ENCODE data around the gene ALG12. TPM values are rescaled to one million over a fixed set of nuclear protein-coding genes. Genes with fewer than 3 reads are reported as not detected.

Gene ALG12
- total RNA-seq, 2 donors from 2014 or later = 19.7 to 26.2 TPM

DNA sequence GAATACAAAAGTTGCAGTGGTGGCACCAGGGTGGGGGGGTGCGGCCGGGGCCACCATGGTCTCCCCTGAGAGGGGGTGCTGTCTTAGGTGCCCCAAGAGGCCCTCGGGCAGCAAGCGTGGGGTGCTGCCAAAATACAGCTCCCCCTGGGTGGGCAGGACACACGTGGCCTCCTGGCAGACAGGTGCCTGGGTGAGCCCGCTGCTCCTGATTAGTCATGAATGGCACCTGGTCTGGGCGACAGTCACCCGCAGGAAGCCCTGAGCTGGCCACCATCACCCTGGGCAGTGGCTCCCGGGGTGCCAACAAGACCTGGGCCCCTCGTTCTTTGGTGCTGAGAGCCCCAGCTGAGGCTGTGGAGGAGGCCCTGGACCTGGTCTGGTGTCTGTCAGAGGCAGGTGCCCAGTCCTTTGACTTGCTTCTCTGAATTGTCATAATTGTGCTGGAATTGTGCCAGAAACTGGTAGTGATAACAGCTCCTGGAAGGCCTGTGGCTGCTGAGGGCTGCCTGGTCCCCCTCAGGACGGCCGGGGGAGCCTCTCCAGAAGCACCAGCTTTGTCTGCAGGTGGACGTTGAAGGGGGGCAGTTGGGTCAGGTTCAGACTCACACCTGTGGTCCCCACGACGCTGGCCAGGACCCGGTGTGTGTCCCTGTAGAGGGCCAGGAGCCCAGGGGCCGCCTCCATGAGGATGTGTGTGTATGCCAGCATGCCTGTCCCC, 14.8 kb downstream of the ALG12 start:
- Histone ChIP-seq H3K4me3 (ENCODE audit: low read length) (no peak overlapping the region), H3K27ac (ENCODE audit: low read depth, low read length) (no peak overlapping the region), H3K4me1 (ENCODE audit: control insufficient read depth, insufficient read depth, low read length) (no peaks in the 10 kb centered on the region), H3K27me3 (ENCODE audit: control insufficient read depth, insufficient read depth, low read length, poor library complexity, severe bottlenecking) (no peaks in the 10 kb centered on the region), H3K9me3 (ENCODE audit: control insufficient read depth, low read length) (no peaks in the 10 kb centered on the region), H3K36me3 (ENCODE audit: control insufficient read depth, insufficient read depth, low read length) (peaks cover 21% of the 10 kb centered on the region), H3K9ac (ENCODE audit: extremely low read depth, low read length, poor library complexity, severe bottlenecking) (no peak overlapping the region)
- TF ChIP-seq, protein P1, sequence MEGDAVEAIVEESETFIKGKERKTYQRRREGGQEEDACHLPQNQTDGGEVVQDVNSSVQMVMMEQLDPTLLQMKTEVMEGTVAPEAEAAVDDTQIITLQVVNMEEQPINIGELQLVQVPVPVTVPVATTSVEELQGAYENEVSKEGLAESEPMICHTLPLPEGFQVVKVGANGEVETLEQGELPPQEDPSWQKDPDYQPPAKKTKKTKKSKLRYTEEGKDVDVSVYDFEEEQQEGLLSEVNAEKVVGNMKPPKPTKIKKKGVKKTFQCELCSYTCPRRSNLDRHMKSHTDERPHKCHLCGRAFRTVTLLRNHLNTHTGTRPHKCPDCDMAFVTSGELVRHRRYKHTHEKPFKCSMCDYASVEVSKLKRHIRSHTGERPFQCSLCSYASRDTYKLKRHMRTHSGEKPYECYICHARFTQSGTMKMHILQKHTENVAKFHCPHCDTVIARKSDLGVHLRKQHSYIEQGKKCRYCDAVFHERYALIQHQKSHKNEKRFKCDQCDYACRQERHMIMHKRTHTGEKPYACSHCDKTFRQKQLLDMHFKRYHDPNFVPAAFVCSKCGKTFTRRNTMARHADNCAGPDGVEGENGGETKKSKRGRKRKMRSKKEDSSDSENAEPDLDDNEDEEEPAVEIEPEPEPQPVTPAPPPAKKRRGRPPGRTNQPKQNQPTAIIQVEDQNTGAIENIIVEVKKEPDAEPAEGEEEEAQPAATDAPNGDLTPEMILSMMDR (conservative IDR thresholded peaks at IDR 0.05) = no peak
- no peaks in the 10 kb centered on the region for H3K27me3 Mint-ChIP-seq (ENCODE audit: insufficient read depth)
- H3K27ac Mint-ChIP-seq = no peak overlapping the region
- no peaks in the 10 kb centered on the region for H3K4me1 Mint-ChIP-seq
- peaks cover 53% of the 10 kb centered on the region for H3K36me3 Mint-ChIP-seq (ENCODE audit: low read depth)
- WGBS, 2 experiments (ENCODE audit: insufficient coverage in 1 of 2, insufficient read length in 1 of 2) = 92 to 97% methylated on average over 6 to 17 of the region's 17 CpGs
- H3K4me3 Mint-ChIP-seq = no peak overlapping the region
- H3K9me3 Mint-ChIP-seq = peaks cover 5% of the 10 kb centered on the region
- peak; percentile 32 for DNase-seq

DNA sequence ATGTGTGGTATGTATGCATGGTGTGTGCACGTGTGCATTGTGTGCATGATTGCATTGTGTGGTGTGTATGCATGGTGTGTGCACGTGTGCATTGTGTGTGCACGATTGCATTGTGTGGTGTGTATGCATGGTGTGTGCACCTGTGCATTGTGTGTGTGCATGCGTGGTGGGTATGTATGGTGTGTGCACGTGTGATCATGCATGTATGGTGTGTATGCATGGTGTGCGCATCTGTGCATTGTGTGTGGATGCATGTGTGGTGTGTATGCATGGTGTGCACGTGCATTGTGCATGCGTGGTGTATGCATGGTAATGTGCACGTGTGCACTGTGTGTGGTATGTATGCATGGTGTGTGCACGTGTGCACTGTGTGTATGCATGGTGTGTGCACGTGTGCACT, 16.8 kb downstream of the ALG12 start:
- Histone ChIP-seq H3K9me3 (ENCODE audit: control insufficient read depth, low read length) (peaks cover 6% of the 10 kb centered on the region), H3K27me3 (ENCODE audit: control insufficient read depth, insufficient read depth, low read length, poor library complexity, severe bottlenecking) (no peaks in the 10 kb centered on the region), H3K36me3 (ENCODE audit: control insufficient read depth, insufficient read depth, low read length) (peaks cover 21% of the 10 kb centered on the region), H3K27ac (ENCODE audit: low read depth, low read length) (no peak overlapping the region), H3K4me1 (ENCODE audit: control insufficient read depth, insufficient read depth, low read length) (no peaks in the 10 kb centered on the region), H3K9ac (ENCODE audit: extremely low read depth, low read length, poor library complexity, severe bottlenecking) (no peak overlapping the region), H3K4me3 (ENCODE audit: low read length) (no peak overlapping the region)
- no peak for DNase-seq
- H3K4me1 Mint-ChIP-seq = no peaks in the 10 kb centered on the region
- TF ChIP-seq, protein P1 (conservative IDR thresholded peaks at IDR 0.05) = no peak
- no peak overlapping the region for H3K4me3 Mint-ChIP-seq
- peaks cover 19% of the 10 kb centered on the region for H3K9me3 Mint-ChIP-seq
- peaks cover 49% of the 10 kb centered on the region for H3K36me3 Mint-ChIP-seq (ENCODE audit: low read depth)
- WGBS, 2 experiments (ENCODE audit: insufficient coverage in 1 of 2, insufficient read length in 1 of 2) = 90 to 95% methylated on average over 4 to 11 of the region's 11 CpGs
- no peaks in the 10 kb centered on the region for H3K27me3 Mint-ChIP-seq (ENCODE audit: insufficient read depth)
- no peak overlapping the region for H3K27ac Mint-ChIP-seq

DNA sequence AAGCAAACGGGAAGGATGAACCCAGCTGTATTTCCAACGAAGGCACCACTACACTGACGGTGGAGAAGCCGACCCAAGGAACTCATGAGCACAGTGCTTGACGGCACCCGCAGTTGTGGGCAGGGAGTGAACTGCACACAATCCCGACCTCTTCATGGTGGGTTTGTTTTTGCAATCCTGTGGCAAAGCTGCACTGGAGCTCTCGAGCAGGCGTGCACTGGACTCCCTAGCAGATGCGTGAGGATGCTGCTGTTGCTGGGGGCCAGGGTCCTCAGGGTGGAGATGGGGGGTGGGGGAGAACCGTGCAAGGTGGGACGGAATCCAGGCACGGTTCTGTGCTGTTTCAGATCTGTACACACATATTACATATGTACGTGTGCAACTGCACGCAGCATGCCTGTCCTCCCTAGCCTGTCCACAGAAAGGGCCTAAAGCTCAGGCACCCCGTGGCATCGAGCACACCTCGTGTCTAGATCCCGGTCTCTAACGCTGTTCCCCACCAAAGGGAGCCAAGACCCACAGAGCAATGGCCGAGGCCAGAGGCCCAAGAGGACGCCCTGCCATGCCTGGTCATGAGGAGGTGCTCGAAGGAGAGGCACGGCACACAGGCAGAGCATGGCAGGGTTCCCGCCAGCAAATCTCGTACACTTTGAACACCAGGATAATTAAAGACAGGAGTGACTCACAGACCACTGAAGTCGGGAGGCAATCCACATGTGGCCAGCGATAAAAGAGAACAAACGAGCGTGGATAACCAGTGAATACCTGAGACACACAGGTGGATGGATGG, 17.6 kb downstream of the ALG12 start:
- peaks cover 25% of the 10 kb centered on the region for H3K9me3 Mint-ChIP-seq
- H3K27ac Mint-ChIP-seq = no peak overlapping the region

More for the DNA sequence above, 17.6 kb downstream of the ALG12 start:
- peaks cover 48% of the 10 kb centered on the region for H3K36me3 Mint-ChIP-seq (ENCODE audit: low read depth)
- H3K4me3 Mint-ChIP-seq = no peak overlapping the region
- peaks cover 6% of the 10 kb centered on the region for H3K9me3 ChIP-seq (ENCODE audit: control insufficient read depth, low read length)
- H3K36me3 ChIP-seq (ENCODE audit: control insufficient read depth, insufficient read depth, low read length) = peaks cover 21% of the 10 kb centered on the region
- no peak overlapping the region for H3K4me3 ChIP-seq (ENCODE audit: low read length)
- no peak overlapping the region for H3K27ac ChIP-seq (ENCODE audit: low read depth, low read length)
- WGBS, 2 experiments (ENCODE audit: insufficient coverage in 1 of 2, insufficient read length in 1 of 2) = 94 to 96% methylated on average over 26 to 30 of the region's 30 CpGs
- TF ChIP-seq, protein P1 (conservative IDR thresholded peaks at IDR 0.05) = no peak
- H3K4me1 ChIP-seq (ENCODE audit: control insufficient read depth, insufficient read depth, low read length) = no peaks in the 10 kb centered on the region
- no peak overlapping the region for H3K9ac ChIP-seq (ENCODE audit: extremely low read depth, low read length, poor library complexity, severe bottlenecking)
- no peaks in the 10 kb centered on the region for H3K4me1 Mint-ChIP-seq
- H3K27me3 ChIP-seq (ENCODE audit: control insufficient read depth, insufficient read depth, low read length, poor library complexity, severe bottlenecking) = no peaks in the 10 kb centered on the region
- DNase-seq = no peak
- H3K27me3 Mint-ChIP-seq (ENCODE audit: insufficient read depth) = no peaks in the 10 kb centered on the region

Measured in endodermal cell (in vitro differentiated cells).